ENCODE results near the gene CTSC. TPM values are rescaled to one million over a fixed set of nuclear protein-coding genes. Genes with fewer than 3 reads are reported as not detected.

Gene CTSC
- total RNA-seq, 1 experiment from 2014 or later, result 80.2 TPM

- BruUV-seq (replicated peaks), result no TSS peak
- H3K27ac ChIP-seq (ENCODE audit: low read length), result no peak overlapping the region
- ChIA-PET CTCF (interaction anchor here (0.6 kb wide), 1 partner anchor 78 kb away, joined by 3 read pairs; no protein-coding TSS in a partner anchor), POLR2A (no interaction called here)
- H3K27me3 ChIP-seq (ENCODE audit: control insufficient read depth, insufficient read depth, low read length), result no peaks in the 10 kb centered on the region
- ATAC-seq, result no peak
- DNase-seq (ENCODE audit: low read depth, low spot score), result no peak
- H3K4me3 ChIP-seq (ENCODE audit: low read depth in 2 of 2, low read length in 2 of 2), result no peak overlapping the region
- TF ChIP-seq, protein P1, sequence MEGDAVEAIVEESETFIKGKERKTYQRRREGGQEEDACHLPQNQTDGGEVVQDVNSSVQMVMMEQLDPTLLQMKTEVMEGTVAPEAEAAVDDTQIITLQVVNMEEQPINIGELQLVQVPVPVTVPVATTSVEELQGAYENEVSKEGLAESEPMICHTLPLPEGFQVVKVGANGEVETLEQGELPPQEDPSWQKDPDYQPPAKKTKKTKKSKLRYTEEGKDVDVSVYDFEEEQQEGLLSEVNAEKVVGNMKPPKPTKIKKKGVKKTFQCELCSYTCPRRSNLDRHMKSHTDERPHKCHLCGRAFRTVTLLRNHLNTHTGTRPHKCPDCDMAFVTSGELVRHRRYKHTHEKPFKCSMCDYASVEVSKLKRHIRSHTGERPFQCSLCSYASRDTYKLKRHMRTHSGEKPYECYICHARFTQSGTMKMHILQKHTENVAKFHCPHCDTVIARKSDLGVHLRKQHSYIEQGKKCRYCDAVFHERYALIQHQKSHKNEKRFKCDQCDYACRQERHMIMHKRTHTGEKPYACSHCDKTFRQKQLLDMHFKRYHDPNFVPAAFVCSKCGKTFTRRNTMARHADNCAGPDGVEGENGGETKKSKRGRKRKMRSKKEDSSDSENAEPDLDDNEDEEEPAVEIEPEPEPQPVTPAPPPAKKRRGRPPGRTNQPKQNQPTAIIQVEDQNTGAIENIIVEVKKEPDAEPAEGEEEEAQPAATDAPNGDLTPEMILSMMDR (IDR thresholded peaks at IDR 0.05), result no peak
- TF ChIP-seq TCF7L2 (IDR thresholded peaks at IDR 0.05; ENCODE audit: low read depth, low read length) (no peak), REST (IDR thresholded peaks at IDR 0.05; ENCODE audit: insufficient read depth in 1 of 2, low read depth in 2 of 2, low read length in 1 of 2) (no peak)
- intact Hi-C loops (cut with micrococcal nuclease; ENCODE audit: unreplicated experiment) (no loop called here), in situ Hi-C loops (cut with HindIII; ENCODE audit: low pct_unique_long_range_greater_than_20kb, low sequenced_read_pairs) (no loop called here)
- no peaks in the 10 kb centered on the region for H3K4me1 ChIP-seq (ENCODE audit: control insufficient read depth, insufficient read depth, low read length)
- no peaks in the 10 kb centered on the region for H3K36me3 ChIP-seq (ENCODE audit: control insufficient read depth, insufficient read depth, low read length)
- no peaks in the 10 kb centered on the region for H3K9me3 ChIP-seq (ENCODE audit: control insufficient read depth, insufficient read depth, low read depth, low read length)
These were observed 36.5 kb downstream of the CTSC start for GRCh38 chr11:88300888-88301487.

DNA sequence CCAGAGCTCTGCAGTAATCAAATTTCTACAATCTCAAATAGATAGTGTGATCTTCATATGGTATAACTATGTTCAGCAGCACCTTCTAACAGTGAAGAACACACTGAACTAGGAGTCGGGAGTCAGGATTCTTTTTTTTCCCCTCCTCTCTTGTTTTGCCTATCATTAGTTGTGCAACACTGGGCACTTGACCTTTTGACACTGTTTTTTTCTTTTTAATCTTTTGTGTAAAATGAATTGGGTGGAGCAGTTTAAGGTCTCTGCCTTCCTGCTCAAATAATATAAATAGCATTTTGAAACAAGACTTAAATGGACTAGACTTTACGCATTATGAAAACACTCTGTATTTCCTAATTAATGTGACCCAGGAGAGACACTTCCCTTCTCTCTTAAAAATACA, 39.7 kb downstream of the CTSC start:
- no peaks in the 10 kb centered on the region for H3K36me3 ChIP-seq (ENCODE audit: control insufficient read depth, insufficient read depth, low read length)
- intact Hi-C loops (cut with micrococcal nuclease; ENCODE audit: unreplicated experiment), result no loop called here

More for the DNA sequence above, 39.7 kb downstream of the CTSC start:
- Histone ChIP-seq H3K9me3 (ENCODE audit: control insufficient read depth, insufficient read depth, low read depth, low read length) (no peaks in the 10 kb centered on the region), H3K4me1 (ENCODE audit: control insufficient read depth, insufficient read depth, low read length) (no peaks in the 10 kb centered on the region), H3K27me3 (ENCODE audit: control insufficient read depth, insufficient read depth, low read length) (no peaks in the 10 kb centered on the region), H3K4me3 (ENCODE audit: low read depth in 2 of 2, low read length in 2 of 2) (no peak overlapping the region), H3K27ac (ENCODE audit: low read length) (no peak overlapping the region)
- CTCF ChIA-PET, result no interaction called here
- POLR2A ChIA-PET, result no interaction called here
- in situ Hi-C loops (cut with HindIII; ENCODE audit: low pct_unique_long_range_greater_than_20kb, low sequenced_read_pairs), result no loop called here
- TF ChIP-seq SIN3A (IDR thresholded peaks at IDR 0.05; ENCODE audit: borderline replicate concordance, insufficient read depth, low read depth, low read length) (no peak), TCF7L2 (IDR thresholded peaks at IDR 0.05; ENCODE audit: low read depth, low read length) (no peak), REST (IDR thresholded peaks at IDR 0.05; ENCODE audit: insufficient read depth in 1 of 2, low read depth in 2 of 2, low read length in 1 of 2) (no peak), POLR2AphosphoS5 (IDR thresholded peaks at IDR 0.05; ENCODE audit: low read depth, low read length) (no peak)
- TF ChIP-seq, protein P1 (IDR thresholded peaks at IDR 0.05), result no peak
- DNase-seq (ENCODE audit: low read depth, low spot score), result no peak
- ATAC-seq, result no peak
- no TSS peak for BruUV-seq (replicated peaks)
